Hepatocyte (in vitro differentiated cells): Measurements from ENCODE around the gene ACTL10. TPM values are rescaled to one million over a fixed set of nuclear protein-coding genes. Genes with fewer than 3 reads are reported as not detected.

Source experiments
- DNase-seq: peaks from one replicate; pipeline ENCODE4 v3.0.0-alpha.2; 2016; ENCODE audit warnings: low spot score
- H2AFZ ChIP-seq: fragments of 200-600 bp; sonication (generic); 2 replicates; pipeline ENCODE4 v1.6.0; 2016; ENCODE audit warnings: antibody characterized with exemption, mild to moderate bottlenecking
- H3K27ac ChIP-seq: fragments of 200-600 bp; sonication (generic); 2 replicates; pipeline ENCODE4 v1.5.1; 2016; ENCODE audit warnings: mild to moderate bottlenecking
- H3K27me3 ChIP-seq: fragments of 200-600 bp; sonication (generic); 2 replicates; pipeline ENCODE4 v1.6.1; 2016
- H3K36me3 ChIP-seq: fragments of 200-600 bp; sonication (generic); replicated peaks from 2 replicates; pipeline ENCODE4 v1.5.1; 2016; ENCODE audit warnings: low read depth; ENCODE audit not compliant: insufficient read depth
- H3K4me1 ChIP-seq: fragments of 200-600 bp; sonication (generic); 2 replicates; pipeline ENCODE4 v1.5.1; 2016; ENCODE audit warnings: mild to moderate bottlenecking, moderate library complexity; ENCODE audit not compliant: insufficient read depth
- H3K4me2 ChIP-seq: fragments of 200-600 bp; sonication (generic); 2 replicates; pipeline ENCODE4 v1.6.0; 2016
- H3K4me3 ChIP-seq: fragments of 200-600 bp; sonication (generic); 2 replicates; pipeline ENCODE4 v1.5.1; 2016; ENCODE audit warnings: mild to moderate bottlenecking
- H3K79me2 ChIP-seq: fragments of 200-600 bp; sonication (generic); 2 replicates; pipeline ENCODE4 v1.6.0; 2017; ENCODE audit warnings: mild to moderate bottlenecking
- H3K9me2 ChIP-seq: fragments of 200-600 bp; sonication (generic); replicated peaks from 2 replicates; pipeline ENCODE4 v1.6.0; 2017; ENCODE audit warnings: mild to moderate bottlenecking; ENCODE audit not compliant: insufficient read depth
- H3K9me3 ChIP-seq: fragments of 200-600 bp; sonication (generic); 2 replicates; pipeline ENCODE4 v1.5.1; 2016; ENCODE audit warnings: low read depth, mild to moderate bottlenecking
- H4K20me1 ChIP-seq: fragments of 200-600 bp; sonication (generic); 2 replicates; pipeline ENCODE4 v1.6.0; 2016; ENCODE audit warnings: mild to moderate bottlenecking; ENCODE audit not compliant: insufficient read depth, poor library complexity, severe bottlenecking
- EZH2 ChIP-seq: fragments of 200-600 bp; sonication (generic); IDR thresholded peaks from 2 replicates; pipeline ENCODE4 v1.6.1; 2016; ENCODE audit warnings: antibody characterized with exemption, mild to moderate bottlenecking, borderline replicate concordance
- EZH2phosphoT487 ChIP-seq: fragments of 200-600 bp; sonication (generic); IDR thresholded peaks from one replicate; pipeline ENCODE4 v1.6.1; 2018; ENCODE audit warnings: antibody characterized with exemption, mild to moderate bottlenecking, low read depth, moderate library complexity; ENCODE audit not compliant: unreplicated experiment, severe bottlenecking
- WGBS: methylation state at CpG from one replicate; pipeline ENCODE4 v1.1.6; 2016; ENCODE audit warnings: low lambda C conversion rate; ENCODE audit errors: missing lambda C conversion rate; 5-methylcytosine and 5-hydroxymethylcytosine counted together
- polyA plus RNA-seq: library from polyadenylated mRNA; unstranded; fragments of >200 nt; fragmentation: Nextera tagmentation; extraction: Ambion mirVana; gene quantifications from 2 replicates; pipeline ENCODE4 v1.2.1, GENCODE V29; 2016
- total RNA-seq: library from RNA; depleted of rRNA; stranded (reverse); fragments of >200 nt; gene quantifications from 2 replicates; pipeline ENCODE4 v1.2.3, GENCODE V29; 2014
- TF ChIP-seq, protein P1 (sequence below): fragments of 200-600 bp; sonication (generic); IDR thresholded peaks from 2 replicates; pipeline ENCODE4 v1.5.1; 2016; ENCODE audit warnings: antibody characterized with exemption, mild to moderate bottlenecking; ENCODE audit not compliant: poor library complexity

Gene ACTL10
- total and polyA plus RNA-seq, 2 experiments from 2014 or later, result 0.17 to 2.6 TPM

DNA sequence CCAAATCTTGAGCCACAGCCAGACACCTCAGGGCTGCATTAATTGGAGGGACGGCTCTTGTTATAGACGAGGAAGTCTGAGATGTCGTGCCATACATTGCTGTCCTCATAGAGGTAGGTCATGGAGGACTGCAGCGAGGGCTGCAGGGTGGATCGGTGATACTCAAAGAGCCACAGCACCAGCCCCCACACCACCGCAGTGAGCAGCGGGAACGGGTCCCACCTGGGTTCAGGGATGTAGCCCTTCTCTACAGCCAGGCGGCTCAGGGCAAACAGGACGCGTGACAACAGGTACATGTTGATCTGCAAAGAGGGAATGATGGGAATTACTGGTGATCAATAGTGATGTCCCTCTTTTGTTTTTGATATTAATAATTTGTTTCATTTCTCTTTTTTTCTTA, 40.9 kb downstream of the ACTL10 start:
- H3K27me3 ChIP-seq, result no peaks in the 10 kb centered on the region
- no peaks in the 10 kb centered on the region for H3K9me2 ChIP-seq
- over 99% methylated on average over 11 of the region's 11 CpGs for WGBS
- H3K9me3 ChIP-seq, result no peaks in the 10 kb centered on the region
- no peak overlapping the region for H3K27ac ChIP-seq
- TF ChIP-seq EZH2, result no peak
- no peak for TF ChIP-seq EZH2phosphoT487
- TF ChIP-seq, protein P1, sequence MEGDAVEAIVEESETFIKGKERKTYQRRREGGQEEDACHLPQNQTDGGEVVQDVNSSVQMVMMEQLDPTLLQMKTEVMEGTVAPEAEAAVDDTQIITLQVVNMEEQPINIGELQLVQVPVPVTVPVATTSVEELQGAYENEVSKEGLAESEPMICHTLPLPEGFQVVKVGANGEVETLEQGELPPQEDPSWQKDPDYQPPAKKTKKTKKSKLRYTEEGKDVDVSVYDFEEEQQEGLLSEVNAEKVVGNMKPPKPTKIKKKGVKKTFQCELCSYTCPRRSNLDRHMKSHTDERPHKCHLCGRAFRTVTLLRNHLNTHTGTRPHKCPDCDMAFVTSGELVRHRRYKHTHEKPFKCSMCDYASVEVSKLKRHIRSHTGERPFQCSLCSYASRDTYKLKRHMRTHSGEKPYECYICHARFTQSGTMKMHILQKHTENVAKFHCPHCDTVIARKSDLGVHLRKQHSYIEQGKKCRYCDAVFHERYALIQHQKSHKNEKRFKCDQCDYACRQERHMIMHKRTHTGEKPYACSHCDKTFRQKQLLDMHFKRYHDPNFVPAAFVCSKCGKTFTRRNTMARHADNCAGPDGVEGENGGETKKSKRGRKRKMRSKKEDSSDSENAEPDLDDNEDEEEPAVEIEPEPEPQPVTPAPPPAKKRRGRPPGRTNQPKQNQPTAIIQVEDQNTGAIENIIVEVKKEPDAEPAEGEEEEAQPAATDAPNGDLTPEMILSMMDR, result no peak
- H3K36me3 ChIP-seq, result no peaks in the 10 kb centered on the region
- H4K20me1 ChIP-seq, result no peaks in the 10 kb centered on the region
- no peak overlapping the region for H2AFZ ChIP-seq
- H3K4me3 ChIP-seq, result no peak overlapping the region
- H3K4me2 ChIP-seq, result no peak overlapping the region
- no peaks in the 10 kb centered on the region for H3K79me2 ChIP-seq
- H3K4me1 ChIP-seq, result no peaks in the 10 kb centered on the region
- DNase-seq, result no peak

DNA sequence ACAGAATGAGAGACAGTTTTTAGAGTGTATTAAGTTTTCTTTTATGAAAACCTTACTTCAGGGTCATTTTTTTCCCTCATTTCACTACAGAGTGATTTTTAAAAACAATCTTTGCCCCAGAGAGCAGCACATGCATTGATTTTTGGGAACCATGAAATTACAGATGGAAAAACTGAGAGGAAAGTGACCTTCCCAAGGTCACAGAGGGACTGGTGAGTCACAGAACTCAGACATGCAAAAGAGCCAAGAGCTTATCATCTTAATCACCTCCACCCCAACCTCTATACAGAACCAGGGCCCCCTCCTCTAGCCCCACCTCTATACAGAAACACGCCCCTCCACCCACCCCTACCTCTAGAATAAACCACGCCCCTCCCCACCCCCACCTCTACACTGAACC, 42.7 kb downstream of the ACTL10 start:
- H3K4me1 ChIP-seq, result no peaks in the 10 kb centered on the region
- no peak overlapping the region for H3K4me3 ChIP-seq
- H3K9me3 ChIP-seq, result no peaks in the 10 kb centered on the region
- TF ChIP-seq EZH2phosphoT487 (no peak), EZH2 (no peak)
- TF ChIP-seq, protein P1, result no peak
- H3K9me2 ChIP-seq, result no peaks in the 10 kb centered on the region
- H3K27ac ChIP-seq, result no peak overlapping the region
- H3K79me2 ChIP-seq, result no peaks in the 10 kb centered on the region
- 83% methylated on average over 1 of the region's 2 CpGs for WGBS
- no peaks in the 10 kb centered on the region for H3K36me3 ChIP-seq
- no peaks in the 10 kb centered on the region for H4K20me1 ChIP-seq
- H3K4me2 ChIP-seq, result no peak overlapping the region
- no peak overlapping the region for H2AFZ ChIP-seq
- H3K27me3 ChIP-seq, result no peaks in the 10 kb centered on the region
- no peak for DNase-seq

DNA sequence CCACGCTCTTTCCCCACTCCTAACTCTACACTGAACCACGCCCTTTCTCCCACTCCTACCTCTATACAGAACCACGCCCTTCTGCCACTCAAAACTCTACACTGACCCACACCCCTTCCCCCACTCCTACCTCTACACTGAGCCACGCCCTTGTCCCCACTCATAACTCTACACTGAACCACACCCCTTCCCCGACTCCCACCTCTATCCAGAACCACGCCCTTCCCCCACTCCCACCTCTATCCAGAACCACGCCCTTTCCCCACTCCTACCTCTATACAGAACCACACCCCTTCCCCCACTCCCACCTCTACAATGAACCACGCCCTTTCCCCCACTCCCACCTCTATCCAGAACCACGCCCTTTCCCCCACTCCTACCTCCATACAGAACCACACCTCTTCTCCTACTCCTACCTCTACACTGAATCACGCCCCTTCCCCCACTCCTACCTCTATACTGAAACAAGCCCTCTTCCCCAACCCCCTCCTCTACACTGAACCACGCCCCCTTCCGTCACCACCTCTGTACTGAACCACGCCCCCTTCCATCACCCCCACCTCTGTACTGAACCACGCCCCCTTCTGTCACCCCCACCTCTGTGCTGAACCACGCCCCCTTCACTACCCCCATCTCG, 43.3 kb downstream of the ACTL10 start:
- Histone ChIP-seq H3K9me3 (no peaks in the 10 kb centered on the region), H3K4me1 (no peaks in the 10 kb centered on the region), H3K4me3 (no peak overlapping the region), H4K20me1 (no peaks in the 10 kb centered on the region), H3K27ac (no peak overlapping the region), H3K79me2 (no peaks in the 10 kb centered on the region), H3K36me3 (no peaks in the 10 kb centered on the region), H3K9me2 (no peaks in the 10 kb centered on the region), H3K27me3 (no peaks in the 10 kb centered on the region), H3K4me2 (no peak overlapping the region), H2AFZ (no peak overlapping the region)
- WGBS, result 84% methylated on average over 13 of the region's 16 CpGs
- no peak for DNase-seq
- TF ChIP-seq EZH2phosphoT487 (no peak), EZH2 (no peak)
- TF ChIP-seq, protein P1, result no peak
